Measurements from ENCODE around the gene ZNF573.

- TF ChIP-seq CTCF (IDR thresholded peaks at IDR 0.05) (no peak), POLR2A (IDR thresholded peaks at IDR 0.05) (no peak), EP300 (IDR thresholded peaks at IDR 0.05) (no peak), POLR2AphosphoS5 (IDR thresholded peaks at IDR 0.05) (no peak)
These were observed 63.2 kb downstream of the ZNF573 start for GRCh38 chr19:37716140-37716539.
